Fibroblast of the conjunctiva (primary cell): Measurements from ENCODE around the gene VSIG10L.

Experiments used
- DNase-seq: peaks from one replicate; pipeline ENCODE4 v3.0.0-alpha.2; 2010; ENCODE audit warnings: low read depth

VSIG10L gene

DNA sequence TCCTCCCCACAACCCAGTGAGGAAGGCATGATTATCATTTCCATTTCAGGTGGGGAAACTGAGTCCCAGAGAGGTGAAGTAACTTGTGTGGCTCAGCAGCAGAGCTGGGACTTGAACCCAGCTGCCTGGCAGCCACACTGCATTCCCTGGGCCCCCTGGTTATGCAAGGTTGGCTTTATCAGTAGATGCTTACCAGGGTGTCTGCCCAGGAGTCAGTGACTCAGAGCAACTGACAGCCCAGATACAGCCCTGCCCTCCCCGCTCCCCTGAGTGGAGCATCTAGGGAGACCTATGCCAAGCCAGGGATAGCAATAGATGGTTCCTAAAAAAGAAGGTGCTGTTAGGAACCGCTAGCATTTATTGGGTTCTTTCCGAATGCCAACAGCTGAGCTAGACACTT, 24.6 kb downstream of the VSIG10L start:
- DNase-seq: no peak

DNA sequence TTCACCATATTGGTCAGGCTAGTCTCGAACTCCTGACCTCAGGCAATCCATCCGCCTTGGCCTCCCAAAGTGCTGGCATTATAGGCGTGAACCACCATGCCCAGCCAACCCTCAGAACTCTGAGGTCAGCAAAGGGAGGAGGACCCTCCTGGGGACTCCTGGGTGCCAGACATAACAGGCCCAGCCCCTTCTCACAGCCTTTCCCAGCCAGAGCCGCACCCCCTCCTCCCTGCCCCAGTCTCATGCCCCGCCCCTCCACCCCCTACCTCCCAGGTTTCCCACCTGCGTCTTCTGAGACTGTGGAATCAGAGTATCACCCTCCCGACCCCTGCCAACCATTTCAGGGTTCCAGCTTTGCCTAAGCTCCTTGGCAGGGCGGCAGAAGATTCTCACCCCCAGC, 25.3 kb downstream of the VSIG10L start:
- no peak for DNase-seq

DNA sequence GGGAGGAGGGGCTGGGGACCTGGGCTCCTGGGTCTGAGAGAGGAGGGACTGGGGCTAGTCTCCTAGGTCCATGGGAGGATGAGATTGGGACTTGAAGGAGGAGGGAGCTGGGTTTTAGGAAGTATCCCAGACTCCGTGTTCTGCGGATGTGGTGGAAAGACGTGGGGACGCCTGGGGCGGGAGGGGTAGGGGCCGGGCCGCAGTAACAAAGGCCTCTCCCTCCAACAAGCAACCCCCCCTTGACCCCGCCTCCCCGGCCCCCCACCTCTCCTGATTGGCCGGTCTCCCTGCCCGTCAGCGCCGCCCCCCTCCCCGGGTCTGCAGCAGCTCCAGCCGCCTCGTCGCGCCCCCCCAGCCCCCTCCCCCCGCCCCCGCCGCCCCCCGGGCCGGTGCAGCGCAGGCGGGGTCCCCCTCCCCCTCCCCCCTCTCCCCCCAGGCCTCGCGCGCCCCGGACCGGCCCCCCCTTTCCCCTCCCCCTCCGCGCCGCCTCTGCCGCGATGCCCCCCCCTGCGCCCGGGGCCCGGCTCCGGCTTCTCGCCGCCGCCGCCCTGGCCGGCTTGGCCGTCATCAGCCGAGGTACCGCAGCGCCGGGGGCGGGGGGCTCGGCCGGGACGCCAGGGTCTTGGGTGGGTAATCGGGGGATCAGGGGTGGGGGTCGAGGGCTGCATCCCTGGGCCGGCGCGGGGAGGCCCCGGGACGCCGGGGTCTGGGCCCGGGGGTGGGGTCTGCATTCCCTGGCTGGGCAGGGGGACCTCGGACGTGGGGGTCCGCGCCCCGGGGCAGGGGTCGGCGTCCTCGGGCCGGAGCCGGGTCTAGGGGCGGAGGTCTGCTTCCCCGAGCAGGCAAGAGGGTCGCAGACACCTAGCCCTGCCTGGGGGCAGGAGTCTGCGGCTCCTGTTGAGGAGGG, 30.3 kb downstream of the VSIG10L start, which contains the start of gene IGLON5:
TSS of gene IGLON5 (plus strand) at position 294 of the 907 bp plus-strand sequence. CDS start at position 498, 204 bp downstream.
- no peak for DNase-seq

DNA sequence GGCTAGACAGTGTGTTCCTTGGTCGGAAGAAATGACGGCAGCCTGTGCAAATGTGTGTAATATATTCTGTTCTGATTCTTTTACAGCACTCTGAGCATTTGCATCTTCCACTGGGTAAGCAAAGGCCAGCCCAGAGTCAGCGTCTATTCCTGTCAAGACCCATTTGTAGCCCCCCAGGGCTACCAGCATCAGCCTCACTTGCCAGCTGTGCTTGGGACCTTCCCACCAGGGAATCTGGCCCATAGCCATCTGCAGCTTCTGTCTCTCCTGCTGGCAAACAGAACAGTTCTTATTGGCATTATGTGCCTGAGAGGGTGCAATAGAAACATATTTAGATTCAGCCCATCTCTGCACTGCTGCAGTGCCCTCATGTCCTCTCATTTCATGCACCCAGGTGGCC, 36.5 kb downstream of the VSIG10L start:
- no peak for DNase-seq

DNA sequence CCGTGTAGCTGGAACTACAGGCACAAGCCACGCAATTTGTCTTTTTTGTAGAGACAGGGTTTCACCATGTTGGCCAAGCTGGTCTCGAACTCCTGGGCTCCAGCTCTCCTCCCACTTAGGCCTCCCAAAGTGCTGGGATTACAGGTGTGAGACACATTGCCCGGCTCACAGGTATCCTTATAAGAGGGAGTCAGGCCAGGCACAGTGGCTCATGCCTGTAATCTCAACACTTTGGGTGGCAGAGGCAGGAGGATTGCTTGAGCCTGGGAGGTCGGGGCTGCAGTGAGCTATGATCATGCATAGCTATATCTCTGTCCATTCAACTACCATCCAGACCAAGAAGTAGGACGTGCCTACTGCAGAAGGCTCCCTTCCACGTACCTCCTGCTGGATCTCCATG, 40.7 kb downstream of the VSIG10L start:
- DNase-seq: no peak

DNA sequence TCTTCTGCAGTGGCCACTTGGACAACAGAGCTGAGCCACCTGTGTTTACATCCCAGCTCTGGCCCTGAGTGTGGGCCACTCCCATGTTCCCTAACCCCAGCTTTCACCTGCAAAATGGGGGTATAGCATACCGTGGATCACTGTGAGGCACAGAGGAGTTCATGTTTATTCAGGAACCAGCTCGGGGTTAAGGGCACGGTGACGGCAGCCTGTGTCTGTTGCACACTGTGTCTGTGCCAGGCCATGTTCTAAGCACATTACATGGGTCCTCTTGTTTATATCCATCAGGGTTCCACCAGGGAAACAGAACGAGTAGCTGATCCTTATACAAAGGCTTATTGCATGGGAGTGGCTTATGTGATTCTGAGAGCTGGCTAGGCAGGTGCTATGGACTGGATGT, 44.5 kb downstream of the VSIG10L start:
- DNase-seq: no peak

DNA sequence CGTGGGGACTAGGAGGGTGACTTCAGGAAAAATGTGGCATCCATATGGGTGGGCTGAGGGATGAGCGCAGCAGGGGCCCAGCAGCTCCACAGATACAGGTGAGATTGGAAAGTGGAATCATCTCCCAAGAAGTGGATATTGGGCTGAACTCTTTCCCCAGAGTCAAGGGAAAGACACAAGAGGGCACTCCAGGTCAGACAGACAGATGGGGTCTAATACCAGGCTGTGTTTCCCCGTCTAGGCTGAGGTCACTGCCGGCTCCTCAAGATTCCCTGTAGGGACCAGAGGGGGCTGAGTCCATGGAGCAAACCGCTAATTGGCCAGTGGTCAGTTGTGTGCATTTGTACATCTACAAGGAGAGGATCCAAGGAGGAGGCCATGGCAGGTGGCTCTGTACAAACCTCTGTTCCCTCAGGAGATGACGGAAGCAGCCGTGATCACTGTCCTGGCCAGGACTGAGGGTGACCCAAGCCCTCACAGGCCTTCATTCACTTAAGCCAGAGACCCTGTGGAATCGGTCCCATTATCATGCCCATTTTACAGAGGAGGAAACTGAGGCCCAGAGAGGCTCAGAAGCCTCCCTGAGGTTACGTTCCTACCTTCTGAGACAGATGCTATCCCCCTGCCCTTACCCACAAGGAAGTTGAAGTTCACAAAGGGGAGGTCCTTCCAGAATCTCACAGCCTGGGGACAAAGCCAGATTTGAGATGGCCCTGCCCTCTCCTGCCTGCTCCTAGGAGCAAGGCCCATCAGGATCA, 45.4 kb downstream of the VSIG10L start:
- DNase-seq: no peak

DNA sequence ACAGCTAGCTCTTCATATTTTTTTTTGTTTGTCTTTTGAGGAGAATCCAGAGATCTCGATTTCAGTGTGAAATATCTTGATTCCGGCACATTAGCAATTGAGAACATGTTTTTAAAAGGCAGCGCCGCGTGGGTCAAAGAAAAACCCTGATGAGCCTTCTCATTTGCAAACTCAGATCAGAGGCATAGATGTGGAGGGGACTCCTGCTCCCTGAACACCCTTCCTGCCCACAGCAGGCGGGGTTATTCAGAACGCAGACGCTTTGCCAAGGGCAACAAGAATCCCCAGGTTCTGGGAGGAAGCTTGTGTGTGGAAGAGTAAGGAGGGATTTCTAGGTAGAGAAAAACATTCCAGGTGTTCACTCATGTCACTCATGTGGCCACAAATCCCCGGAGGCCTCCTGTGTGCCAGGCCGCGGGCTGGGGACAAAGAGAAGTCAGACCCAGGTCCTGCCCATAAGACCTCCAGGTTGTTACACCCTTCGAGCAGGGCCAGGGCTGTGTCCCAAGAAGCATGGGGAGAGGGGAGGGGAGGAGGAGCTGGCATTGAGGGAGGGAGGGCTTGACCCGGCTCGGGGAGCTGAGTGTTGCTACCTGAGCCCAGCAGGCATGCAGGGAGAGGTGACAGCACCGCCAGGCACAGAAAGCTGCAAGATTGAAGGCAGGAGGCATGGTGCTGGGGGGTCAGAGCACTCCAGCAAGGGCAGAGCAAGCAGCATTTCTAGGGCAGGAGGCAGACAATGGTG, 46.4 kb downstream of the VSIG10L start:
- no peak for DNase-seq

DNA sequence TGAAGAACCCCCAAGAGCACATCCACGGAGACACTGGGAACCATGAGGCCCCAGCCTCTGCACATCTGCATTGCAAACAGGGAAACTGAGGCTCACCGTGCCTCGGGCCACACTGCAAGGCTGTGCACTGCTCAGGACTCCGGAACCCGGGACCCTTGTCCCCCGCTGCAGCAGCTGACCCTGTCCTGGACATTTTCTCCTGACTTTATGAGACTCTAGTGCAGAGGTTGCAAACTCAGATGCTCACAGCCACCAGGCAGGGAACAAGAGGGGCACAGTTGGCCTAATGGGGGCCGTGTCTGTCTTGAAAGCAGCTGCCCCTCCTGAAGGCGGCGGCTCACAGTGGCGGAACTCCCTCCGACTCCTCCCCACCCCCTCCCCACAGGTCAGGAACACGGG, 47.0 kb downstream of the VSIG10L start:
- no peak for DNase-seq

DNA sequence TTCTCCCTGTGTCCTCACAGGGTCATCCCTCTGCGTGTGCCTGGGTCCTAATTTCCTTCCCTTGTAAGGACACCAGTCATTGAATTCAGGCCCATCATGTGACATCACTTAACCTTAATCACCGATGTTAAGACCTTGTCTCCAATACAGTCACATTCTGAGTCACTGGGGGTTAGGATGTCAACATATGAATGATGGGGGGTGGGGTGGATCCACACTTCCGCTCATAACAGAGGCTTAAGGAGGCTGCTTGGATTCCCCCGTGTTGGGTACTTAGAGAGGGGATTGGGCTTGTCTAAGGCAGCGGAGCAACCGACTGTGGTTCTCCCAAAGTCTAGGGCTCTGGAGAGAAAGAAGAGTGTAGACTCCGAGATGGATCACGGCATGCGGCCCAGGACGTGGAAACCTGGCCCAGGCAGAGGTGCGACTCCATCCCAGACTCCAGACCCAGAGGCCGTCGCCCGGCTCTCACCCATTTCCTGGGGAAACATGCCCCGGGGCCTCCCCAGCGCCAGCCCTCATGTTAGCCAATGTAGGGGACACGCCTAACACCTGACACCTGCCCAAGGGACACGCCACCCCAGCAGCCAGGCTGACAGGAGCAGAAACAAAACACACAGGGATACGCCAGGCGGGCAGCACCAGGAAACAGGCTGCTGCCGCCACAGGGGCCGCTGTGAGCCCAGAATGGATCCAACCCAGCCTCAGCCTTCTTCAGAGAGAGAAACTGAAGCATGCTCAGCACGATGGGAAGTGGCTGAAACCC, 47.5 kb downstream of the VSIG10L start:
- no peak for DNase-seq

DNA sequence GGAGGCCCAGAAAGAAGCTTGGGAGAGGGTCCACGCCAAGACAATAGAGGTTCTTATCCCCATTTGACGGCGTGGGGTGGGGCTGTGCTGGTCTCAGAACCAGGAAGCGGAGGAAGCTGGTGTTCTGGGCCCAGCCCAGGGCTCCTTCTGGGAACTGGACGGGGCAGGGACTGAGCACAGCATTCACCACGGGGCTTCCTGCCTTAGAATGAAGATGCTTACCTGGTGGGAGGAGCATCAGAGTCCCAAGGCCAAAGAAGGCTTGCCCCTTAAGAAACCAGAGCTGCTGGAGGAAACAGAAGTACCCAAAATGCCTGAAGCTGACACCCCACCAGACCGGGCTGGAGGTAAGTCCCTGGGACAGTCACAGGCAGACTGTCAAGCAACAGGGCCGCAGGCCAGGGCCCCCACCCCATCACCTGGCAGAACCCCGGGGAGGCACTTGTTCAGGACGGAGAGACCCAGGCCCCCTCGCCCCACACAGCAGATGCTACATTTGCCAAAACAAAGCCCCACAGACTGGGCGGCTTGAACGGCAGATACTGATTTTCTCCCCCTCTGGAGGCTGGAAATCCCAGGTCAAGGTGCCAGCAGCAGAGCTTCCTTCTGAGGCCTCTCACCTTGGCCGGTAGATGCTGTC, 48.2 kb downstream of the VSIG10L start:
- no peak for DNase-seq

DNA sequence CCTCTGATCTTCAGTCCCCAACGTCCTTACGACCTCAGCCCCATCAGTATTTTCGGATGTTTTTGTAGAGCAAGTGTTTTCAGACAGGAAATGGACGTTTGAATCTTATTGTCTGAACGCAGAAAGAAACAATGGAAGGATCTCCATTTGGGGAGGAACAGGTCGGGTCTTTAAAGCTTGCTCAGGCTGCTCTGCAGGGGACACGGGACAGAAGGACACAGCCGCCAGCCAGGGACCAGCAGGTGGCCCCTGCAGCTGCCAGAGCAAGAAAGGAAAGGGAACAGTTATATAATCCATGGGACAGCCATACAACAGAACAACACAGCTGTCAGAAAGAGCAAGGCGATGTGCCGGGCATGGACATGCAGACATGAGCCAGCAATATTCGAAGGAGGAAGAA, 49.0 kb downstream of the VSIG10L start:
- DNase-seq: no peak

DNA sequence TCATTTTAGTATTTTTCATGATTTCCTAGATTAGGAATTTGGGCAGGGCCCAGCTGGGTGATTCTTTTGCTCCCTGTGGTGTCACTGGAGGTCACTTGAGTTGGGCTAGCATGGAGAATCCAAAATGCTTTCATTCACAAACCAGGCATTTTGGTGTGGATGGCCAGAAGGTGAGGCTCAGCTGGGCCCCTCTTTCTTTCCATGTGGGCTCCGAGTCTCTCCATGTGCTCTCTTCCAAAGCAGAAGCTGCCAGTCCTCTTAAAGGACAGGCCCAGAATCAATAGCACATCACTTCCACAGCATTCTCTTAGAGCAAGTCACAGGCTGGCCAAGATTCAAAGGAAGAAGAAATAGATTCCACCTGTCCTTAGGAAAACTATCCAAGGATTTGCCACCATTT, 52.3 kb downstream of the VSIG10L start:
- DNase-seq: no peak

DNA sequence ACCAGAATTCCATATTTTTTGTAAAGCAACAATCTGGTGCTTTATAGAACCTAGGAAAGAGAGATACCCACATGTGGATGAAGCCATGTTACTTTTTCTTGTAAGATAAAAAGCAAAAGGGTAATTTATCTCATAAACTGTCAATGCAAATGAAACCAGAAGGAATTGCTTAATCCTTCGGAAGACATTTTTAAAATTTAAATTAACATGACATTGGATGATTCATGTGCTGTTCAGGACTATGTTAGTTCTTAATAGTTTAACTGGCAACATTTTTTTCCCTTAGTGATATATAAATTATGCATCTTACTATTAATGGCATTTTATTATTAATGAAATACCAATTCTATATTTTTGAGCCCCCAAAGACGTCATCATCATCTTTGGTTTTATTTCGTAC, 56.3 kb downstream of the VSIG10L start:
- no peak for DNase-seq

DNA sequence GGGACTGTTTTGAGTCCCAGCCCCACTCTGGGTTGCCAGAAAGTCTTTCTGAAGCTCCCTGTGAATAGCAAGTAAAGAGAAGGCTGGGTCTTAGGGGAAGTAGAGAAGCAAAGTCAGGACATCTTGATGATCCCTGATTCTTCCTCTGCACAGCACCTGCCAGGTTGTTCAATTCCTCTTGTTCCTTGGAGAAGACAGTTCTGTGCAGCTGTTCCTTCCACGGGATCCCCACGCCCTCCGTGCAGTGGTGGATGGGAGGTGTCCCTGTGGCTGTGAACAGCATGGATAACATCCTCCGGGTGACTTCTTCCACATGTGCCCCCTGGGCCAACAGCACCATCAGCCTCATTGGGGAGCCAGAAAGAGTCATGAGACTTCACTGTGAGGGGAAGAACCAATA, 59.6 kb downstream of the VSIG10L start:
- DNase-seq: no peak
